Muscle layer of duodenum (tissue), 2 donors: ENCODE data around the gene BRSK1.

Experiments used
- H3K27ac ChIP-seq: one replicate; pipeline ENCODE4 v1.7.0; 2013; ENCODE audit warnings: mild to moderate bottlenecking, low read length
- H3K27me3 ChIP-seq: one replicate; pipeline ENCODE4 v1.7.0; 2013; ENCODE audit warnings: low read depth, mild to moderate bottlenecking, control low read depth, low read length
- H3K36me3 ChIP-seq, 2 donors: one replicate each; pipeline ENCODE4 v1.7.0; 2013; ENCODE audit warnings: low read length in 2 of 2, control low read depth in 1 of 2, mild to moderate bottlenecking in 1 of 2; ENCODE audit not compliant: insufficient read depth in 2 of 2, control insufficient read depth in 1 of 2
- H3K4me1 ChIP-seq, 2 donors: one replicate each; pipeline ENCODE4 v1.7.0; 2013; ENCODE audit warnings: low read length in 2 of 2, mild to moderate bottlenecking in 2 of 2, control low read depth in 1 of 2, moderate library complexity in 1 of 2; ENCODE audit not compliant: insufficient read depth in 2 of 2, control insufficient read depth in 1 of 2
- H3K4me3 ChIP-seq, 2 donors: one replicate each; pipeline ENCODE4 v1.7.0; 2013; ENCODE audit warnings: low read length in 2 of 2, low read depth in 1 of 2, mild to moderate bottlenecking in 1 of 2
- H3K9me3 ChIP-seq, 2 donors: one replicate each; pipeline ENCODE4 v1.7.0; 2013; ENCODE audit warnings: low read length in 2 of 2, control low read depth in 1 of 2, mild to moderate bottlenecking in 1 of 2; ENCODE audit not compliant: control insufficient read depth in 1 of 2
- donor health status: healthy.

Gene BRSK1

GRCh38 chr19:55310498-55310897, 26.7 kb downstream of the BRSK1 start:
- Histone ChIP-seq H3K27ac (no peak overlapping the region), H3K27me3 (no peaks in the 10 kb centered on the region), H3K4me1 (no peaks in the 10 kb centered on the region), H3K9me3 (no peaks in the 10 kb centered on the region), H3K36me3 (peaks cover 0 to 35% of the 10 kb centered on the region in 2 donors), H3K4me3 (no peak overlapping the region)

GRCh38 chr19:55311397-55311796, 27.6 kb downstream of the BRSK1 start:
- H3K4me3 ChIP-seq, result no peak overlapping the region
- H3K9me3 ChIP-seq, result no peaks in the 10 kb centered on the region
- no peak overlapping the region for H3K27ac ChIP-seq
- H3K4me1 ChIP-seq, result no peaks in the 10 kb centered on the region
- peaks cover 0 to 26% of the 10 kb centered on the region in 2 donors for H3K36me3 ChIP-seq
- no peaks in the 10 kb centered on the region for H3K27me3 ChIP-seq

DNA sequence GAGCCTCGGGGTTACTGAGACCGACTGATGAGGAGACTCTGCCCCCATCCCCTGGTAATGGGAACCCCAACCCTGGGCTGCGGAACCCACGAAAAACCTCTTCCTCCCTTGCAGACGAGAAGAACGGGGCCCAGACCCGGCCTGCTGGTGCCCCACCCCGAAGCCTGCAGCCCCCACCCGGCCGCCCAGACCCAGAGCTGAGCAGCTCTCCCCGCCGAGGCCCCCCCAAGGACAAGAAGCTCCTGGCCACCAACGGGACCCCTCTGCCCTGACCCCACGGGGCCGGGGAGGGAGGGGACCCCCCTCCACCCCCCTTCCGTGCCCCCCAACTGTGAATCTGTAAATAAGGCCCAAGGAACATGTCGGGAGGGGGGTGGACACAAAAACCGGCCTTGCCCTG, 28.0 kb downstream of the BRSK1 start:
- no peaks in the 10 kb centered on the region for H3K9me3 ChIP-seq
- no peak overlapping the region for H3K4me3 ChIP-seq
- no peaks in the 10 kb centered on the region for H3K4me1 ChIP-seq
- peaks cover 0 to 22% of the 10 kb centered on the region in 2 donors for H3K36me3 ChIP-seq
- H3K27ac ChIP-seq, result no peak overlapping the region
- H3K27me3 ChIP-seq, result no peaks in the 10 kb centered on the region

DNA sequence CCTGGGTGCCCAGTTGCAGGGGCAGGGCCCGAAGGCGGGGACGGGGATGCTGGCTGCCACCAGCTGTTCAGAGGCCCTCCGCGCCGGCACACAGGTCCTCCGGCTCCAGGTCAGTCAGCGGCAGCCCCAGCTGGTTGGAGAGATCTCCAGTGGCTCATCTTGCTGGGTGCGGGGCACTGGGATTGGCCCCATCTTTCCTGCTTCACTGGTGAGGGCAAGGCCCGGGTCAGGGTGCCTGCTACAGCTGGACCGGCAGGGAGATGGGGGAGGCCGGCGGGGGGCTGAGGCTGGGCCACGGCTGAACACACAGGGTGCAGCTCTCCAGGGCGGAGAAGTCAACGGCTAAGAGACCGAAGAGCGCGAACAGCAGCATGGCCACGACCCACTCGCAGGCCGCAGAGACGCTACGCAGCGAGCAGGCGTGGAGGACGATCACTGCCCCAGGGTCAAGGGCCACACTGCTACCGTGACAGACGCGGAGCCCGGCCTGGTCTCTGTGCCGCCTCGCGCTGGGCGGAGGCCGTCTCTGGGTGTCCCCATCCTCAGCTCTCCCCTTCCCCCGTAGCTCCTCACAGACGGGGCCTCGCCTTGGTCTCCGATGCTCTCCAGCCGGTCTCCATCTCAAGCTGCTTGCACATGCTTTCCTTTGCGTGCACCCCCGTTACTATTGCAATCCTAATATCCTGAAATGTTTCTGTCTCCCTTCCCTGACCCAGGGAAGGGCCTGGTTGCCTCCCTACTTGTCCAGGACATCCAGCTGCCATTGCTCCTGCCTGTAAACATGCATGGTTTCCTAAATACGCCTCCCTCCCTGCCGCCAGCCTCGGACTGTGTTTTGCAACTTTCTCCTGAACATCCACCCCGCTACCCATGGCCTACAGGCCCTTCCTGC, 29.1 kb downstream of the BRSK1 start:
- Histone ChIP-seq H3K9me3 (no peaks in the 10 kb centered on the region), H3K4me3 (no peak overlapping the region), H3K27me3 (no peaks in the 10 kb centered on the region), H3K36me3 (peaks cover 0 to 19% of the 10 kb centered on the region in 2 donors), H3K27ac (no peak overlapping the region), H3K4me1 (no peaks in the 10 kb centered on the region)

GRCh38 chr19:55314396-55314795, 30.6 kb downstream of the BRSK1 start:
- Histone ChIP-seq H3K9me3 (no peaks in the 10 kb centered on the region), H3K27ac (no peak overlapping the region), H3K36me3 (peaks cover 0 to 8% of the 10 kb centered on the region in 2 donors), H3K4me1 (no peaks in the 10 kb centered on the region), H3K4me3 (no peak overlapping the region), H3K27me3 (no peaks in the 10 kb centered on the region)

GRCh38 chr19:55315956-55316525, 32.2 kb downstream of the BRSK1 start:
- H3K9me3 ChIP-seq, result no peaks in the 10 kb centered on the region
- H3K4me3 ChIP-seq, result no peak overlapping the region
- no peaks in the 10 kb centered on the region for H3K4me1 ChIP-seq
- no peaks in the 10 kb centered on the region for H3K36me3 ChIP-seq
- no peak overlapping the region for H3K27ac ChIP-seq
- H3K27me3 ChIP-seq, result peaks cover 3% of the 10 kb centered on the region

- Histone ChIP-seq H3K9me3 (no peaks in the 10 kb centered on the region), H3K4me1 (no peaks in the 10 kb centered on the region), H3K4me3 (no peak overlapping the region), H3K36me3 (no peaks in the 10 kb centered on the region), H3K27ac (no peak overlapping the region), H3K27me3 (peaks cover 3% of the 10 kb centered on the region)
Observed at GRCh38 chr19:55316646-55317045, 32.8 kb downstream of the BRSK1 start.

- H3K27ac ChIP-seq, result no peak overlapping the region
- H3K4me1 ChIP-seq, result no peaks in the 10 kb centered on the region
- H3K27me3 ChIP-seq, result peaks cover 3% of the 10 kb centered on the region
- no peaks in the 10 kb centered on the region for H3K36me3 ChIP-seq
- H3K4me3 ChIP-seq, result peak overlapping the region in 1 of 2 donors; percentile 11
- H3K9me3 ChIP-seq, result no peaks in the 10 kb centered on the region
Observed at GRCh38 chr19:55319785-55320184, 36.0 kb downstream of the BRSK1 start.

DNA sequence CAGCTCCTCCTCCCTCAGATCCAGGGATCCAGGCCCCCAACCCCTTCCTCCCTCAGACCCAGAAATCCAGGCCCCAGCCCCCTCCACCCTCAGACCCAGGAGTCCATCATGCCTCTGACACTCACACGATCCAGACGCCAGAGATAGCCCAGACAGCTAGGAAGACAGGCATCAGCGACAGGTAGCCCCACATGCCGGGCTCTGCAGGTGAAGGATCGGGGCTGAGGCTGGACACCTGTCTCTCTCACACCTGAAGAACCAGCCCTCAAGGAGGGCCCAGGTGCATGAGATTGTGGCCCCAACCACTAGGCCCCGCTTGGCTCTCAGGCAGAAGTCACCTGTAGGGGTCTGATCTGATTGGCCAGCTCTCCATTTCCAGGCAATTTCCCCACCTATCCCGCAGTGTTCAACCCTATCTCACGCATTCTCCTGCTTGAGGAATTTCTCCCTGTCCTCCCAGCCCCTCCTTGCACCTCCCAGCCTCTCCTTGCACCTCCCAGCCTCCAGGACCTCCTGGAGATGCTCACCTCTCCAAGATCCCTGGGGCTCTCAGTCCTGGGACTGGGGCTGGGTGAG, 37.1 kb downstream of the BRSK1 start:
- Histone ChIP-seq H3K27me3 (peaks cover 3% of the 10 kb centered on the region), H3K9me3 (no peaks in the 10 kb centered on the region), H3K27ac (peak overlapping the region; percentile 67), H3K36me3 (no peaks in the 10 kb centered on the region), H3K4me3 (peak overlapping the region in 1 of 2 donors; percentile 37), H3K4me1 (no peaks in the 10 kb centered on the region)

DNA sequence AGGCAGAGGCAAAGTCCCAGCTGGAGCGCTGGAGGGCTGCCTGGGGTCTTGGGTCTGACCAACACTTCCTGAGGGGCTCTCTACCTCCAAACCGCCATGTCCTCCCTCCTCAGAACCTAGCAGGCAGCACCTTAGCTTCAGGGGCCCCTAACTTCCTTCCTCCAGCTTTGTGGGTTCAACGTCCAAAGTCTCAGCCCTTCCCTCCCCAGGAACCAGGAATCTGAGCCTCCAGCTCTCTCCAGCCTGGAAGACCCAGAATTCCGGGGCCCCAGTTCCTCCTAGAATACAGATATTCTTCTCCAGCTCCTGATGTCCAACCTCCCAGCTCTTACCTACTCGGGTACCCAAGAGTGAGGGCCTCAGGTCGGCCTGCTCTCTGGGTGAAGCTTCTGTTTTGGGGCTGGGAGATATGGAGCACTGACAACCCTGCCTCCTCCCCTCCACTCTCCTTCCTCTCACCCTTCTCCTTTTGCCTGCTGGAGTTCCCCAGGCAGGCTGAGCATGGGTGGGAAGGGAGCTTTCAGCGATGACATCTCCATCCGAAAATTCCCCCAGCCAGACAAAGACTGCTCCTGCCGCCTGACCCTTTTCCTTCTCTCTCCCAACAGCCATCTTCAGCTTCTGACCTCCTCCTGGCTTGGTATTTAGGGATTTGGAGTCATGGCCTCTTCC, 37.8 kb downstream of the BRSK1 start:
- peaks cover 3% of the 10 kb centered on the region for H3K27me3 ChIP-seq
- H3K4me1 ChIP-seq, result no peaks in the 10 kb centered on the region
- H3K4me3 ChIP-seq, result peak overlapping the region in 1 of 2 donors; percentile 37
- H3K9me3 ChIP-seq, result no peaks in the 10 kb centered on the region
- H3K36me3 ChIP-seq, result no peaks in the 10 kb centered on the region
- peak overlapping the region; percentile 67 for H3K27ac ChIP-seq
